Measurements from ENCODE around the gene SLC25A41.

The SLC25A41 gene

GRCh38 chr19:6433663-6434062 is at the start of gene SLC25A41:
TSS of gene SLC25A41 (minus strand) at chr19:6433763. CDS start at chr19:6433693, 70 bp downstream.
- DNase-seq = no peak

DNA sequence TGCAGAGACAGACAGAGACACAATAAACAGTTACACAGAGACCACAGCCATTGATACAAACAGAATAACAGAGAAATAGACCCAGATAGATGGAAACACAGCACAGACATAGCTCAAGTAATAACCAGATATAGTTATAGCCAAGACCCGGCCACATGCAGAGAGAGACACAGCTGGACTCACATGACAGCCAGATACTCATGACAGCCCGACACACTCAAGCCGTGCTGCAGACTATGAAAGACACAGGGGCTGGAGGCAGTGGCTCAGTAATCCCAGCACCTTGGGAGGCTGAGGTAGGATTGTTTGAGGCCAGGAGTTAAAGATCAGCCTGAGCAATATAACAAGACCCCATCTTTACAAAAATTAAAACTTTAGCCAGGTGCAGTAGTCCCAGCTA is 49.7 kb upstream of the SLC25A41 start:
- no peak for DNase-seq

GRCh38 chr19:6482343-6482686 is 48.8 kb upstream of the SLC25A41 start:
- DNase-seq = no peak

DNA sequence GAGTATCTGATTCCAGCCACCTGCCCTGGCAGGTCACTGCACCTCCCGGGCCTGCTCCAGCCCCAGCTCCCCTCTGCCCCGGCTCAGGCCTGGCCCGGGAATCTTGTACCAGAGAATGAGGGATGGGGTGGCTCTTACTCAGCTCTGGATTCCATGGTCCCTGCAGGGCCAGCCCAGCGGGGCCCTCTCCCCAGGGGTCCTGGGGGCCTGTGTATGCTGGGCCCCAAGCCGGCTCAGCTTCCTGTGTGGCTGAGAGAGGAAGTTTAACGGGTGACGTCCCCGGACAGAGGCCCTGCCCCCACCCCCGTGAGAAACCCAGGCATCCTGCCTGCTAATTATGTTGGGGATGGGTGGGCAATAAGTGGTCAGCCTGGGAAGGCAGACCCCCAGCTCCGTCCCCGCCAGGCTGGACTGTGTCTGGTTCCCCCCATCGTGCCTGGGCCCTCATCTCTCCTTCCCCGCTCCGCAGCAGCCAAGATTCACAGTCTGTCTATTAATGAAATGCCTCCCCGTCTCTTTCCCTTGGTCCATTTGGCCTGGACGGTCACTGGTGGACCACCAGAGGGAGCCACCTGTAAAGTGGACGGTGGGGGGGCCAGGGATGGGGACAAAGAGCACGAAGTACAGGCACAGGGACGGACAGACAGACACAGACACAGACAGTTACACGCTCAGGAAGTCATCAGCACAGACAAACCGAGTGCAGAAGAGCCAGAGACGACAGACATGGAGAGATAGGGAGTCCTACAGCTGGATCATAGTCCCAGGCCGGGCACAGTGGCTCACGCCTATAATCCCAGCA is 48.2 kb upstream of the SLC25A41 start, which contains the start of gene DENND1C:
Gene DENND1C, minus strand, starts transcription at position 247 of the 802 bp plus-strand sequence. Its CDS starts 92 bp downstream, at position 155.
- peak; percentile 43 for DNase-seq

DNA sequence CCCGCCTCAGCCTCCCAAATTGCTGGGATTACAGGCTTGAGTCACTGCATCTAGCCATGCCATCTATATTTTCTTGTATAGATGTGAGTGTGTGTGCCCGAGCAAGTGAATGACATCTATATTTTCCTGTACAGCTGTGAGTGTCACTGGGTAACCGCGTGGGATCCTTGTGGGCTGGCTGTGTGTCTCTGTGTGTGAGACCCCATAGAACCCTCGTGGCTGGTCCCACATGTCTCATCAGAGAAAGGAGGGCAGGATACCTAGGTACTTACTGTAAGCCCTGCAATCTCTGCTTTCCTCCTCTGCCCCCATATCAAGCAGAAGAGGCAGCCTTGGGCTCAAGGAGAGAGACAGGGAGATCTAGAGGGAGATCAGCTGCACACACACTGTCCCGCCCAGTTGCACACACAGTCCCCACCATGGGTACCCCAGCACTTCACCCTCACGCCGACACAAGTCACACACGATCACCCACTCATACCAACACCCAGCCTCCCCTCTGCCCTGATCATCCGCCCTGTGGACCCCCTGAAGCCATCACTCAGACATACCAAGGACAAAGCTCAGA is 47.4 kb upstream of the SLC25A41 start:
- DNase-seq = no peak

- DNase-seq = no peak
Observed at GRCh38 chr19:6479836-6480398, 46.4 kb upstream of the SLC25A41 start.

DNA sequence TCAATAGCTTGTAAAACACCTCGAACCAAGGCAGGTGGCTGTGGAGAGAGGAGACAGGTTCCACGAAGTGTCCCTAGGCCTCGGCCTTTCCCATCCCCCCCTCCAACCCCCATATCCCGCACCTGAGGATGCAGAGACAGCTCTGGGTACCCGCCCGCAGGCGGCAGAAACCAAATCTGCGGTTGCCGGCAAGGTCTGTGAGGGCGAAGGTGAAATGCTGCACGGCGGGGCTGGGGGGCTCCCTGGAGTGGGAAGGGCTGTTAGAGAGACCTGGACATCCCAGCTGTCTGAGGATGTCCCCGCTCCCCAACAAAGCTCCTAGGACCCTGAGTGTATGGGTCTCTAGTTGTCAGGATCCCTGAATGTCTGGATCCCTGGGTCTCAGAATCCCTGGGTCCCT is 45.3 kb upstream of the SLC25A41 start:
- no peak for DNase-seq

- no peak for DNase-seq
Observed at GRCh38 chr19:6476896-6477431, 43.4 kb upstream of the SLC25A41 start.

DNA sequence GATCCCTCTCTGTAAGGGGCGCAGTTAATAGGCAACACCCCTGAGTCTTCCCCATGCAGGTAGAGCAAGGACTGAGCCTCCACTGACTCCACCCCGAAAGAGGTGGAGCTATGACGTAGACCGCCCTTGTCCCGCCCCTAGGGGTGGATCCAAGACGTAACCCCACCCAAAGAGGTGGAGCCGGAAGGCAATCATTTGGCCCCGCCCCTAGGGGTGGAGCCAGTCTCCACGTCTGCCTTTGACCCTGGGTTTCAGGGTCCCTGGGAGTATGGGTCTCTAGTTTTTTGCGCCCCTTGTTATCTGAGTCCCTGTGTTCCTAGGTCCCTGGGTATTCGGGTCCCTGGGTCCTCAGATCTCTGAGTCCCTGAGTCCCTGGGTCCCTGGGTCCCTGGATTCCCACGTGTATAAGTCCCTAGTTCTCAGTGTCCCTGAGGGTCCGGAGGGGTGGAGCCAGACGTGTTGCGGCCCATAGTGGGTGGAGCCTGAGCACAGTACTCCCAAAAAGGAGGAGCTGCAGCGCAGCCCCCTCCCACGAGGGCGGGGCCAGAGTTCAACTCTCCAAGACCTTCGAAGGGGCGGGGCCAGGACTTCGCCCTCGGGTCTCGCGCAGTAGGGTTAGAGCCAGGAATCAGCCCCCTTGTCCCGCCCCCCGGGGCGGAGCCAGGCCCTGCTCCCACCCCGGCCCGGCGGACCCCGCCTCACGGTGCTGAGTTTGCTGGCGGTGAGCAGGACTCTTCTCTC is 42.8 kb upstream of the SLC25A41 start:
- DNase-seq = no peak

- DNase-seq = no peak
Observed at GRCh38 chr19:6475321-6476108, 42.0 kb upstream of the SLC25A41 start.

DNA sequence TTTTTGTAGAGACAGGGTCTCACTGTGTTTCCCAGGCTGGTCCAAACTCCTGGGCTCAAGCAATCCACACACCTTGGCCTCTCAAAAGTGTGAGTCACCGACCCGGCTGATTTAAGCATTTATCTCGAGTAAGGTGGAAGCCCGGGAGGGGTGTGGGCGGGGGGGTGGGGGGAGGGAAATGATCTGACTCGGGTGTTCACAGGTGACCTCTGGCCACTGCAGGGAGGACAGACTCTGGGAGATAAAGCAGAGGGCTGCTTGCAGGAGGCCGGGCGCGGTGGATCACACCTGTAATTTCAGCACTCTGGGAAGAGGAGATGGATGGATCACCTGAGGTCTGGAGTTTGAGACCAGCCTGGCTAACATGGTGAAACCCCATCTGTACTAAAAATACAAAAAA is 40.1 kb upstream of the SLC25A41 start:
- DNase-seq = no peak

DNA sequence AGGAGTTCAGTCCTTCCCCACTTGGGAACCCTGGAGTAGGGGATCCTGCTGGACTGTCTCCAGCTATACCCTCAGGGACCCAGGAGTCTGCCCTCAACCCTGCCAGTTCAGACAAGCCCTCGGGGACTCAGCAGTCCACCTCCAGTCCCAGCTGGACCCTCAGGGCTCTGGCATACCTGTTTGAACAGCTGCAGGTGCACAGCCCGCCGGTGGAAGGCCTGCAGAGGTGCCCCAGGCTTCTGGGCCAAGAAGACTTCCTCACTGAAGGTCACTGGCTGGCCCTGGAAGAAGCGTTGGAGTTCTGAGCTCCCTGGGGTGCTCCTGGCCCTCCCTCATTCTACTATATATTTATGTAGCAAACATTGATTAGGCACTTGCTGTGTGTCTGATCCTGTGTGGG is 39.1 kb upstream of the SLC25A41 start:
- no peak for DNase-seq

DNA sequence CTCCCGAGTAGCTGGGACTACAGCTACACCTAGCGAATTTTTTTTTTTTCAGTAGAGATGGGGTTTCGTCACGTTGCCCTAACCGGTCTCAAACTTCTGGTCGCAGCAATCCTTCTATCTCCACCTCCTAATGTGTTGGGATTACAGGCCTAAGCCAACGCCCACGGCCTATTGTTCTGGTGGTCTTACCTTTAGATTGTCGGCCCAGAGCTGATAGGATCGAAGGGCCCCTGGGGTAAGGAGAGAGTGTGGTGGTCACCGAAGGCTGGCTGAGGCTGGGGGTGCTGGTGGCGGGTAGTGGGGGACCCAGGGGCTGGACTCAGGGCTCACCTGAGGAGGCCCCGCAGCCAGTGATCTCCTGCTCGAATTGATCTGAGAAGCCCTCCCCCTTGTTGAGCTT is 37.5 kb upstream of the SLC25A41 start:
- DNase-seq = no peak

DNA sequence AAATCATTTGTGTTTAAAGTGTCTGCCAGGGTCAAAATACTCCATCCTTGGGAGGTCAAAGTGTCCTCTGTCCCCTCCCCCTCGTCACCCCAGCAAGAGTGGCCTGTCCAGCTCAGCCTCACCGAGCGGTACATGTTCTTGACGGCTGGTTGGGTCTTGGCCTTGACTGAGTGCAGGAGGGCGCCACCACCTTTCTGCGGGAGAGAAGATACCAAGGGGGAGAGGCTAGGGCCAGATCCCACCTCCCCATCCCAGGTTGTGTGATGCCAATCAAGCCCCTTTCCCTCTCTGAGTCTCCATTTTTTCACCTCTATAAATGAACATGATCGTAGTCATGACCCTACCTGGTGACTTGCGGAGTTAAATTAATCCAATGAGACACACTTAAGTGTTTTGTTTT is 36.6 kb upstream of the SLC25A41 start:
- DNase-seq = no peak

- no peak for DNase-seq
Observed at GRCh38 chr19:6467384-6467783, 33.8 kb upstream of the SLC25A41 start.

- DNase-seq = no peak
Observed at GRCh38 chr19:6466526-6467248, 33.1 kb upstream of the SLC25A41 start.

- DNase-seq = no peak
Observed at GRCh38 chr19:6465663-6466062, 32.1 kb upstream of the SLC25A41 start.

DNA sequence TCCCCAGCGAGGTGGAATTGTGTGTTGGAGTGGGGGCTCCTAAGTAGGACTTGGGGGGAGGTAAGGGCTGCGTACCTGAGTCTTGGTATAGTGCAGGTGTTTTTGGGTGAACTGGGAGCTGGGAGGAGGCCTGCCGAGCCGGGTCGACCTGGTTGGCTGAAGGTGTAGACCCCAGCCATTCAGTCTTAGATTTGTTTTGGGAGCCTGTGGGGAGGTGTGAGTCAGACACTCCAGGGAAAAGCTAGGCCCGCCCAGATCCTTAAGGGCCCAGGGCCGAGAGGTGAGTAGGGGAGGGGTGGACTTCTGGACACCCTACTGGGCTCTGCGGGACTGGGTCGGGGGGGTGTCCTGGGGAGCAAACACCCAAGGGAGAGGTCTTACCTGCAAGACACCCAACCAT is 31.4 kb upstream of the SLC25A41 start:
- no peak for DNase-seq

GRCh38 chr19:6464070-6464873 is 30.7 kb upstream of the SLC25A41 start, which contains the start of gene CRB3:
TSS of gene CRB3 (plus strand) at chr19:6464271. CDS start at chr19:6464702, 431 bp downstream.
- no peak for DNase-seq

DNA sequence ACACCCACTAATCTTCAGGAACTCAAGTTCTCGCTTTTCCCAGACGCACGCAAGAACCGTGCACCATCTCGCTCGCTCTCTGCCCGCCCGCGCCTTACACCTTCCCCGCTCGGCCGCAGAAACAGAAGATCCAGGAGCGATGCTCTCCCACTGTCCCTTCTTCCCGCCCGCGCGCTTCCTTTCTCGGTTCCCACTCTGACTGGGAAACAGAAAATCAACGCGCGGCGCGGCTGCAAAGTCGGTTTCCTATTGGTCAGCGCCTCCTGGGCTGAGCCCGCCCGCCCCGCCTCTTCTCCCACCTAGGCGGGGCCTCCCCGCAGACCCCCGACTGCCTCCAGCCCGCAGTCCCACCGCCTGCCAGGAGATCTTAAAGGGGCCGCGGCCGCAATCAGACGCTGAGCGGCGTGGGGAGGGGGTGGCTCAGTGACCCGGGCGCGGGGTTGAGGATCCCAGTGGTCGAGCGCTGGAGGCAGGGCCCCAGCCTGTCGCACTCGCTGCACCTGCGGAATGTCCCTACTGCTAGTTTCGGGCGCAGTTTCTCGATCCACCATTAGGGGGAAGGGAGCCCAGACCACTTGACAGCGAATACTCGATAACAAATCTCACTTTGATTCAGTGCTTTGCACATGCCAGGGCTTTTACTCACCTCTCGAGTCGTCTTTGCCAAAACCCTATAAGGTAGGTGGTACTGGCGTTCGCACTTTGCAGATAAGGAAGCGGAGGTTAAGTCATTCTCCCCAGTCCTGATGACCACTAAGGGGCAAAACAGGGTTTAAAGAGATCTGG is 26.7 kb upstream of the SLC25A41 start:
- peak; percentile 91 for DNase-seq

Data from GF-D8 (cell line).